Smooth muscle cell (in vitro differentiated cells): ENCODE results near the gene ZNF473. TPM values are rescaled to one million over a fixed set of nuclear protein-coding genes. Genes with fewer than 3 reads are reported as not detected.
"Not testable (repeated sequence)": the region's sequence is repeated elsewhere in the genome, so short reads cannot be mapped to it uniquely, and the experiment has no call there.

ENCODE experiments used
- DNase-seq: peaks from one replicate; lab custom pipeline; 2025; ENCODE audit not compliant: unreplicated experiment; lab: John Stamatoyannopoulos, UW
- H2AFZ ChIP-seq: fragments of 200-600 bp; sonication (generic); 2 replicates; pipeline ENCODE4 v1.6.0; 2016; ENCODE audit warnings: antibody characterized with exemption, low read depth, mild to moderate bottlenecking
- H3F3A ChIP-seq: fragments of 200-600 bp; sonication (generic); 2 replicates; pipeline ENCODE4 v1.6.0; 2017; ENCODE audit warnings: antibody characterized with exemption, low read depth
- H3K27ac ChIP-seq: fragments of 200-600 bp; sonication (generic); 2 replicates; pipeline ENCODE4 v1.5.1; 2016; ENCODE audit warnings: low read depth, mild to moderate bottlenecking
- H3K27me3 ChIP-seq: fragments of 200-600 bp; sonication (generic); 2 replicates; pipeline ENCODE4 v1.6.1; 2016; ENCODE audit warnings: low read depth, mild to moderate bottlenecking
- H3K36me3 ChIP-seq: fragments of 200-600 bp; sonication (generic); 2 replicates; pipeline ENCODE4 v1.5.1; 2016; ENCODE audit warnings: low read depth
- H3K4me1 ChIP-seq: fragments of 200-600 bp; sonication (generic); 2 replicates; pipeline ENCODE4 v1.5.1; 2016; ENCODE audit warnings: low read depth
- H3K4me2 ChIP-seq: fragments of 200-600 bp; sonication (generic); 2 replicates; pipeline ENCODE4 v1.6.0; 2016; ENCODE audit warnings: mild to moderate bottlenecking
- H3K4me3 ChIP-seq: fragments of 200-600 bp; sonication (generic); 2 replicates; pipeline ENCODE4 v1.5.1; 2016; ENCODE audit warnings: mild to moderate bottlenecking
- H3K79me2 ChIP-seq: fragments of 200-600 bp; sonication (generic); 2 replicates; pipeline ENCODE4 v1.6.0; 2016; ENCODE audit warnings: low read depth, mild to moderate bottlenecking
- H3K9ac ChIP-seq: fragments of 200-600 bp; sonication (generic); 2 replicates; pipeline ENCODE4 v1.6.0; 2016; ENCODE audit warnings: low read depth
- H3K9me3 ChIP-seq: fragments of 200-600 bp; sonication (generic); replicated peaks from 2 replicates; pipeline ENCODE4 v1.5.1; 2016; ENCODE audit warnings: low read depth
- H4K20me1 ChIP-seq: fragments of 200-600 bp; sonication (generic); 2 replicates; pipeline ENCODE4 v1.6.0; 2016; ENCODE audit warnings: low read depth
- WGBS: methylation state at CpG from one replicate; pipeline ENCODE4 v1.1.7; 2016; ENCODE audit warnings: low lambda C conversion rate; 5-methylcytosine and 5-hydroxymethylcytosine counted together
- polyA plus RNA-seq: library from polyadenylated mRNA; unstranded; fragments of >200 nt; fragmentation: Nextera tagmentation; extraction: Ambion mirVana; gene quantifications from 2 replicates; pipeline ENCODE4 v1.2.1, GENCODE V29; 2016
- total RNA-seq: library from RNA; depleted of rRNA; stranded (reverse); fragments of >200 nt; gene quantifications from 2 replicates; pipeline ENCODE4 v1.2.3, GENCODE V29; 2014
- TF ChIP-seq, protein P1 (sequence below): fragments of 200-600 bp; sonication (generic); IDR thresholded peaks from 2 replicates; pipeline ENCODE4 v1.5.1; 2017; ENCODE audit warnings: borderline replicate concordance, mild to moderate bottlenecking, antibody characterized with exemption; ENCODE audit not compliant: insufficient read depth, poor library complexity, severe bottlenecking

Gene ZNF473
- total and polyA plus RNA-seq, 2 experiments from 2014 or later, result 7.9 to 8.1 TPM

DNA sequence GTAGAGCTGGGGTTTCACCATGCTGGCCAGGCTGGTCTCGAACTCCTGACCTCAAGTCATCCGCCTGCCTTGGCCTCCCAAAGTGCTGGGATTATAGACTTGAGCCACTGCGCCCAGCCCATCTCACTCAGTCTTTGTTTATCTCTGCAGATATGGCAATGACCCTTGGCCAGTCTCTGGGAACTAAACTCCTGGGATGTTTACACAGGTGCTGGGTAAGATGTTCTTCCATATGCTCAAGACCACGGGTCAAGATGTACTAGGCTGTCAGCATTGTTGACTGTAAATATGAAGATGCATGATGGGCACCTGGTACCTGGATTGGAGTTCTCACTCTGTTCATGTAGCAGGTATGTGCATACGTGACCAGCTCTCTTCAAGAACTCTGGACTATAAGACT lies 35.8 kb downstream of the ZNF473 start:
- Histone ChIP-seq H3K36me3 (no peaks in the 10 kb centered on the region), H3K27ac (no peak overlapping the region), H3K4me3 (no peak overlapping the region), H3K4me2 (no peak overlapping the region), H2AFZ (no peak overlapping the region), H3K9ac (no peak overlapping the region), H3F3A (no peaks in the 10 kb centered on the region), H3K4me1 (no peaks in the 10 kb centered on the region), H3K79me2 (no peaks in the 10 kb centered on the region), H4K20me1 (no peaks in the 10 kb centered on the region), H3K9me3 (peaks cover 7% of the 10 kb centered on the region), H3K27me3 (no peaks in the 10 kb centered on the region)
- TF ChIP-seq, protein P1, sequence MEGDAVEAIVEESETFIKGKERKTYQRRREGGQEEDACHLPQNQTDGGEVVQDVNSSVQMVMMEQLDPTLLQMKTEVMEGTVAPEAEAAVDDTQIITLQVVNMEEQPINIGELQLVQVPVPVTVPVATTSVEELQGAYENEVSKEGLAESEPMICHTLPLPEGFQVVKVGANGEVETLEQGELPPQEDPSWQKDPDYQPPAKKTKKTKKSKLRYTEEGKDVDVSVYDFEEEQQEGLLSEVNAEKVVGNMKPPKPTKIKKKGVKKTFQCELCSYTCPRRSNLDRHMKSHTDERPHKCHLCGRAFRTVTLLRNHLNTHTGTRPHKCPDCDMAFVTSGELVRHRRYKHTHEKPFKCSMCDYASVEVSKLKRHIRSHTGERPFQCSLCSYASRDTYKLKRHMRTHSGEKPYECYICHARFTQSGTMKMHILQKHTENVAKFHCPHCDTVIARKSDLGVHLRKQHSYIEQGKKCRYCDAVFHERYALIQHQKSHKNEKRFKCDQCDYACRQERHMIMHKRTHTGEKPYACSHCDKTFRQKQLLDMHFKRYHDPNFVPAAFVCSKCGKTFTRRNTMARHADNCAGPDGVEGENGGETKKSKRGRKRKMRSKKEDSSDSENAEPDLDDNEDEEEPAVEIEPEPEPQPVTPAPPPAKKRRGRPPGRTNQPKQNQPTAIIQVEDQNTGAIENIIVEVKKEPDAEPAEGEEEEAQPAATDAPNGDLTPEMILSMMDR, result no peak
- DNase-seq, result no peak
- 73% methylated on average over 5 of the region's 5 CpGs for WGBS

DNA sequence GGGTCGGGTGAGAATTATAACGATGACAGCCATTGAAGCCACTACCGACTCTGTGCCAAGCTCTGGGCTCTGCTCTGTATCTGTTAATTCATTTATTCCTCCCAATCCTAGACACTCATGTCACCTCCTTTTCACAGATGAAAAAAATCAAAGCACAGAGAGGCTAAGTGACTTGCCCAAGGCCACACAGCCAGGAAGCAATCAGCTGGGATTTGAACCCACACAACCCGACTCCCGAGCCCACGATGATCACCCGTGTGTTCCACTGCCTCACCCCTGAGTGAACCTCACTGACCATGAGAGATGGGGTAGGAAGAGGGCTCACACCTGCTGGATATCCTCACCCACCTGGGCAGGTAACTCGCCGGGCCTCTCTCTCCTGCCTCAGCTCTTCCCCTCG lies 40.1 kb downstream of the ZNF473 start:
- DNase-seq, result no peak
- TF ChIP-seq, protein P1, result no peak
- H3K4me2 ChIP-seq, result no peak overlapping the region
- H3K36me3 ChIP-seq, result no peaks in the 10 kb centered on the region
- H3K27ac ChIP-seq, result no peak overlapping the region
- no peaks in the 10 kb centered on the region for H3K9me3 ChIP-seq
- H2AFZ ChIP-seq, result no peak overlapping the region
- no peak overlapping the region for H3K9ac ChIP-seq
- H3F3A ChIP-seq, result no peaks in the 10 kb centered on the region
- H3K4me3 ChIP-seq, result no peak overlapping the region
- H3K27me3 ChIP-seq, result no peaks in the 10 kb centered on the region
- H3K79me2 ChIP-seq, result no peaks in the 10 kb centered on the region
- WGBS, result 90% methylated on average over 10 of the region's 10 CpGs
- no peaks in the 10 kb centered on the region for H3K4me1 ChIP-seq
- H4K20me1 ChIP-seq, result no peaks in the 10 kb centered on the region

DNA sequence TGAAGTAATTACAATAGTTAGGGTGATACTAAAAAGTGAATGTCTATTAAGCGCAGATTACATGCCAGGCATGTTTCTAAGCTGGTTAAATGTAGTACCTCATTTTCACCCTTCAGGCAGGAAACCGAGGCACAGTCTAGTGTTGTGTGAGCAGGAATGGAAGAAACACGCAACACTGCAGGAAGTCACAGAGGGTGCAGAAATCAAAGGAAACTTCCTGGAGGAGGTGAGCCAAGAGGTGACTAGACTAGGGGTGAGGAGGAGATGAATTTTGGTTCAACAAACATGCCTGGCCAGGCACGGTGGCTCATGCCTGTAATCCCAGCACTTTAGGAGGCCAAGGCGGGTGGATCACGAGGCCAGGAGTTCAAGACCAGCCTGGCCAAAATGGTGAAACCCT lies 41.8 kb downstream of the ZNF473 start:
- no peaks in the 10 kb centered on the region for H3K9me3 ChIP-seq
- no peak overlapping the region for H3K9ac ChIP-seq
- no peak overlapping the region for H3K4me2 ChIP-seq
- DNase-seq, result no peak
- no peaks in the 10 kb centered on the region for H3F3A ChIP-seq
- no peak overlapping the region for H3K27ac ChIP-seq
- TF ChIP-seq, protein P1, result no peak
- 79% methylated on average over 6 of the region's 6 CpGs for WGBS
- H3K4me3 ChIP-seq, result no peak overlapping the region
- H3K4me1 ChIP-seq, result no peaks in the 10 kb centered on the region
- H3K27me3 ChIP-seq, result no peaks in the 10 kb centered on the region
- H3K36me3 ChIP-seq, result no peaks in the 10 kb centered on the region
- no peaks in the 10 kb centered on the region for H3K79me2 ChIP-seq
- no peaks in the 10 kb centered on the region for H4K20me1 ChIP-seq
- H2AFZ ChIP-seq, result no peak overlapping the region

DNA sequence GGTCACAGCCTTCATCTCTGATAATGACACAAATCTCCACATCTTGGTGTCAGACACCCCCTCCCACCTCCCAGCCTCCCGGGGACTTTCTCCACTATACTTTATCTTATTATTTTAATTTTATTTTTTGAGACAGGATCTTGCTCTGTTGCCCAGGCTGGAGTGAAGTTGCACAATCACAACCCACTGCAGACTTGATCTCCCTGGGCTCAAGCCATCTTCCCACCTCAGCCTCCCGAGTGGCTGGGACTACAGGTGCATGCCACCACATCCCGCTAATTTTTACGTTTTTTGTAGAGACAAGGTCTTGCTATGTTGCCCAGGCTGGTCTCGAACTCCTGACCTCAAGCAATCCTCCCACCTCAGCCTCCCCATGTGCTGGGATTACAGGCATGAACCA lies 42.6 kb downstream of the ZNF473 start:
- H3K27ac ChIP-seq, H3K9ac ChIP-seq, H3K4me3 ChIP-seq, H3F3A ChIP-seq, H3K27me3 ChIP-seq, H3K4me1 ChIP-seq, H3K36me3 ChIP-seq, H2AFZ ChIP-seq, H3K4me2 ChIP-seq, H3K79me2 ChIP-seq, H4K20me1 ChIP-seq, H3K9me3 ChIP-seq, DNase-seq: not testable (repeated sequence)
- 73% methylated on average over 5 of the region's 5 CpGs for WGBS

DNA sequence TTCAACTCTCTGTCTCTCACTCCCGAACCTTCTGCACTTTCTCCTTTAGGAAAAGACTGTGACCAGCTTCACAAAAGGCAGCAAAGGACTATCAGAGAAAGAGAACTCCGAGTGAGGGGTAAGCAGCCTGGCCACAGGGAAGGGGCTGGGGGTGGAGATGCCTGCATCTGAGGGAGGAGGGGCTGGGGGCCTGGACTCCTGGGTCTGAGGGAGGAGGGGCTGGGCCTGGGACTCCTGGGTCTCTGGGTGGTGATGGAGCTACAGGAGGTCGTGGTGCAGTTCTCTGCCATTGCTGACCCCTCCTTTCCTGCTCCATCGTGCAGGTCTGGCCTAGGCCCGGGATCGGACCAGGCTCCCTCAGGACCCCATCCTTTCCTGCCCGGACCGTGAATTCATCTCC lies 49.3 kb downstream of the ZNF473 start:
- not testable (repeated sequence) for H3F3A ChIP-seq, H3K9me3 ChIP-seq, H3K4me3 ChIP-seq, H3K79me2 ChIP-seq, DNase-seq, H3K4me1 ChIP-seq, H3K27ac ChIP-seq, H3K9ac ChIP-seq, H3K36me3 ChIP-seq, H3K4me2 ChIP-seq, H2AFZ ChIP-seq, H3K27me3 ChIP-seq, H4K20me1 ChIP-seq
- 71% methylated on average over 2 of the region's 8 CpGs for WGBS

DNA sequence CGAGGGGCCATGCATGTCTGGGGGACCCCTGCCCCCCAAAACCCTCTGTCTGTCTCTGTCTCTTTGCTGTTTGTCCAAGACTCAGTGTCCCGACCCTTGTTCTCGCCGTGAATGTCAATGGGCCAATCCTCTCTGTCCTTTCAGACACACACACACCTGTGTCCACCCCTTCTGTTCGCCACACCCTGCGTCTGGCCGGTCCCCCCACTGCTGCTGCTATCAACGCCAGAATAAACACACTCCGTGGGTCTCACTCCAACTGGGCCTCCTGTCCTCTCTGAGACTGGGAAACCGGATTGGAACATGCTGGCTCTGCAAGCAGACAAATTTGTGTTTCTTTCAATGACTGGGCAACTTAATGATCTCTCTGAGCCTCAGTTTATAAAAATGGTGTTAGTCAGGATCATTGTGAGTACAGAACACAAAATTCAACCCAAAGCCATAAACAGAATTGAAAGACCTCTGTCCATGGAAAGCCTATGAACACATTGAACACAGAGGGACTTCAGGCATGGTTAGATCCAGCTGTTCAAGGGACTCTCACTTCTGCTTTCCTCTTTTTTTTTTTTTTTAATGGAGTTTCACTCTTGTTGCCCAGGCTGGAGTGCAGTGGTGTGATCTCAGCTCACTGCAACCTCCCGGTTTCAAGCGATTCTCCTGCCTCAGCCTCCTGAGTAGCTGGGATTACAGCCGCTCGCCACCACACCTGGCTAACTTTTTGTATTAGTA lies 50.0 kb downstream of the ZNF473 start:
- not testable (repeated sequence) for H3K9ac ChIP-seq, H3K79me2 ChIP-seq, H3K36me3 ChIP-seq, H3K4me3 ChIP-seq, H3K4me2 ChIP-seq, H4K20me1 ChIP-seq, DNase-seq, H3K9me3 ChIP-seq, H3F3A ChIP-seq, H3K27me3 ChIP-seq, H3K4me1 ChIP-seq, H3K27ac ChIP-seq, H2AFZ ChIP-seq
- 80% methylated on average over 13 of the region's 14 CpGs for WGBS
